ENCODE data around the gene SFT2D3.

DNA sequence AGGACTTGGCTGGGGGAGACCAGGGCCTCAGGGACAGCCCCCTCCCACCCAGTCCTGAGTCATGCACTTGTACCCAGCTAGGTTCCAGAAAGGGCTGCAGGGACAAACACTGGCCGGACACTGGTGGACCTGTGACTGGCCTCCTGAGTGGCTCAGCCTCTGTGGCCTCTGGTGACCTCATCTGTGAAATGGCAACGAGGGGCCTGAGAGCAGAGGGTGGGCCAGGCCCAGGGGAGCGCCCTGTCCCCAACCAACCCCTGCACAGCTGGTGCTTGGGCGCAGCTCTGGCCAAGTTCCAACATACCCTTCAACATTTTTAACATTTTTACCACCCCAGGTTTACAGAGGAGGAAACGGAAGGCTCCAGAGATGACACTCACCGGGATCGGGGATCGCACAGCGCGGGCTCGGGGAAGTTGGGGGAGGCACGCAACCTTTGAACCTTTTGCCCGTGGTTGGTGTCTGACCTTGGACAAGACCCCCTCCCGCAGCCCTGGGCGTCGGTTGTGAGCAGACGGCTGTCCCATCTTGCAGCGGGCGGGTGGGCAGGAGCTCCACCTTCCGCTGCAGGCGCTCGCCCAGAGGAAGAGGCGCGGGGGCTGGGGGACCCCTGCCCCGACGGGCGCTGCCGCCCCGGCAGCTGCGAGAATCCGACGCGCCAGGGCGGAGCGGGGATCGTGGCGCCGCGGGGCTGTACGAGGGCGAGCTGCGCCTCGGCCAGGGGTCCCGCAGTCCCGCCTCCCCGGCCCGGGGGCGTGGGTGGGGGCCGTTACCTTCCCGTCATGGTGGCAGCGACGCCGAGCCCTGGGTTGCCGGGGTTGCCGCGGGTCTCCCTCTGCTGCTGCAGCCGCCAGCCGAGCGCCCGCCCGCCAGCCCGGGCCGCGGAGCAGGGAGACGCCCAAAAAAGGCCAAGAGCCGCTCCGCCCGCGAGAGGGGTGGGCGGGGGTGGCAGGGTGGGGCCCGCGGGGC, 26.8 kb upstream of the SFT2D3 start:
- TF ChIP-seq CTCF (IDR thresholded peaks at IDR 0.05), result no peak
- peak in 1 of 3 donors; percentile 8 for TF ChIP-seq POLR2AphosphoS5 (IDR thresholded peaks at IDR 0.05)
- TF ChIP-seq POLR2A (IDR thresholded peaks at IDR 0.05), result no peak

Data from transverse colon (tissue), 4 donors.